ENCODE data around the gene SLC12A8. TPM values are rescaled to one million over a fixed set of nuclear protein-coding genes. Genes with fewer than 3 reads are reported as not detected.
A peak's percentile ranks its signal among the peaks of the same experiment; 100 is the strongest.

The SLC12A8 gene
- total and polyA plus RNA-seq, 9 of the 15 experiments (the other 6 are each of a cell fraction or from before 2014, with no cell fraction given): 0.04 to 0.33 (median 0.09) TPM; not detected in 4

DNA sequence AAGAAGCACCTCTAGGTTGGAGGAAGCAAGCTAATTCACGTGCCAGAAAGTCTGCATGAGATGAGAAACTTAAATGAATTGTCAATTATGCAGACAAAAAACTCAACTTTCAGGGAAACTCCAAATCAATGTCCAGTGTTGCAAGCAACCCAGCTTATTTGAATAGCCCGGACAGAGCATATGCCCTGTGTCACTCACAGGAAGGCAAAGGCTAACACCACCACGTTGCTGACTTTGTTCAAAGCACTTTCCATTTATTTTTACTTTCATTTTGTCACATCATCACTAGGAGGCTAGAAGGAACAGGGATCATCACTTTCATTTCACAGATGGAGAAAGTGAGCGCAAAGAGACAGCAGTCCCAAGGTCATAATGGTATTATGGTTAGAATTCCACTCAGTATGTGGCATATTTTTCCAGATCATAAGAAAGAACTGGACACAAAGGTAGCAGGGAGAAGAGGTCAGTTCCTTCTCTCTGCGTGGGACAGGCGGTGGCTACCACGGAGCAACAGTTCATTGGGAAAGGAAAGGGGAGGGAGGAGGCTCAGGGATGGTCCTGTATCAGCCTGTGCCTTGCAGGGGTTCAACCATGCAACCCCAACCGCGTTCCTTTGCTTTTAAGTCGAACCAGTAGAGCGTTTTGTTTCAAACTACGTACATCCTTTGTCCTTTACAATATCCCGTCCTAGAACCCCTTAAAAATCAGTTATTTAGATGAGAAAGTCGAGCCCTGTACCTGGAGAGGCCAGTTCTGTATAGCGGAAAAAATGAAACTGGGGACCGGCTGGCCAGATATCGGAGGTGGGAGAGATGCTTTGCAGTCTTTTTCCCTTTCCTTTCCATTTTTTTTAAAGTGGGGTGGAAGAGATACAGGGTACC lies 157.9 kb downstream of the SLC12A8 start:
- no TSS peak for BruUV-seq (replicated peaks)
- H2AFZ ChIP-seq (ENCODE audit: low read depth, low read length): no peak overlapping the region
- CTCF ChIA-PET (ENCODE audit: low intra/inter-chr PET ratio): no interaction called here

DNA sequence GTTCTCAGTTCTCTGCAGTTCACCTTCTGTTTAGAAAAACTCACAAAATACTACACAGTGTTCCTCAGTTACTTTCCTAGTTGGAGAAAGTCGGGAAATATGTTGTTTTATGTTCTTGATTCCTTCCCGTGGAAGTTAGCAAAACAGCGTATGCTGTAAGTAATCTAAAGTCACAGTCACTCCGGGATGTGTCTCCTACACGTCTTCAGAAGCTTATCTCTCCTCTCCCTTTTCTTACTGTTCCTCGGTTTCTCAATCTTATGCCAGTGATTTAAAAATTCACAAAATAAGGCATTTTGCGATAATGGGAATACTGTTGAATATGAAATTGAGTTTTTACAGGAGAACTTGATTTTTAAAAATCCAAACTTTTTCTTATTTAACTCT lies 158.5 kb downstream of the SLC12A8 start:
- Histone ChIP-seq H3K4me2 (ENCODE audit: insufficient read depth, low read length) (no peak overlapping the region), H3K79me2 (ENCODE audit: control insufficient read depth, insufficient read depth, low read length) (no peaks in the 10 kb centered on the region), H3K36me3 (ENCODE audit: control insufficient read depth, insufficient read depth, low read length) (no peaks in the 10 kb centered on the region), H3K4me1 (replicated peaks in 1 of 2; ENCODE audit: control insufficient read depth in 2 of 2, insufficient read depth in 2 of 2, low read length in 2 of 2) (peaks cover 0 to 11% of the 10 kb centered on the region in 2 experiments; a peak in 2 of 5 replicates), H3K27me3 (ENCODE audit: control insufficient read depth in 2 of 2, insufficient read depth in 2 of 2, low read length in 2 of 2) (peaks cover 25 to 55% of the 10 kb centered on the region in 2 experiments), H3K4me3 (no peak overlapping the region), H3K9ac (ENCODE audit: insufficient read depth in 1 of 2, low read depth in 2 of 2, low read length in 2 of 2) (no peak overlapping the region), H2AFZ (ENCODE audit: low read depth, low read length) (no peak overlapping the region), H3K9me3 (replicated peaks; ENCODE audit: control insufficient read depth, insufficient read depth, low read depth, low read length) (no peaks in the 10 kb centered on the region), H3K9me1 (ENCODE audit: control insufficient read depth, insufficient read depth, low read length) (no peaks in the 10 kb centered on the region), H3K27ac (ENCODE audit: extremely low read depth, low read depth, low read length) (no peak overlapping the region), H4K20me1 (replicated peaks; ENCODE audit: control insufficient read depth, insufficient read depth, low read length) (no peaks in the 10 kb centered on the region)
- in situ Hi-C loops (cut with MboI): no loop called here
- no peak for DNase-seq (ENCODE audit: extremely low read depth in 1 of 4, low spot score in 3 of 4)
- CTCF ChIA-PET (ENCODE audit: low intra/inter-chr PET ratio): no interaction called here
- intact Hi-C loops (cut with micrococcal nuclease): no loop called here
- WGBS (ENCODE audit: insufficient coverage, low coverage, missing lambda C conversion rate): 0% methylated on average over 7 of the region's 7 CpGs
- TF ChIP-seq TCF3 (CRISPR knock-in tag; IDR thresholded peaks at IDR 0.05) (0 out of 2 replicates have a peak, but pooled peaks have one; percentile 8), RFX1 (IDR thresholded peaks at IDR 0.05) (no peak), ZNF444 (CRISPR knock-in tag; IDR thresholded peaks at IDR 0.05) (no peak), SIN3A (IDR thresholded peaks at IDR 0.05; ENCODE audit: borderline replicate concordance in 2 of 2, control insufficient read depth in 1 of 2, low read depth in 2 of 2, low read length in 2 of 2) (no peak), CBFA2T3 (IDR thresholded peaks at IDR 0.05) (peak; percentile 41)
- TF ChIP-seq, protein P1, sequence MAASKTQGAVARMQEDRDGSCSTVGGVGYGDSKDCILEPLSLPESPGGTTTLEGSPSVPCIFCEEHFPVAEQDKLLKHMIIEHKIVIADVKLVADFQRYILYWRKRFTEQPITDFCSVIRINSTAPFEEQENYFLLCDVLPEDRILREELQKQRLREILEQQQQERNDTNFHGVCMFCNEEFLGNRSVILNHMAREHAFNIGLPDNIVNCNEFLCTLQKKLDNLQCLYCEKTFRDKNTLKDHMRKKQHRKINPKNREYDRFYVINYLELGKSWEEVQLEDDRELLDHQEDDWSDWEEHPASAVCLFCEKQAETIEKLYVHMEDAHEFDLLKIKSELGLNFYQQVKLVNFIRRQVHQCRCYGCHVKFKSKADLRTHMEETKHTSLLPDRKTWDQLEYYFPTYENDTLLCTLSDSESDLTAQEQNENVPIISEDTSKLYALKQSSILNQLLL (CRISPR knock-in tag; IDR thresholded peaks at IDR 0.05; ENCODE audit: borderline replicate concordance): no peak
- BruUV-seq (replicated peaks): no TSS peak
- no peak for FAIRE-seq
- POLR2A ChIA-PET: interaction anchor here (0.6 kb wide), 1 partner anchor 27 kb away, joined by 3 read pairs; no protein-coding TSS in a partner anchor
- ATAC-seq: no peak

More for the DNA sequence above, 157.9 kb downstream of the SLC12A8 start:
- Histone ChIP-seq H3K4me2 (ENCODE audit: insufficient read depth, low read length) (no peak overlapping the region), H4K20me1 (replicated peaks; ENCODE audit: control insufficient read depth, insufficient read depth, low read length) (no peaks in the 10 kb centered on the region), H3K79me2 (ENCODE audit: control insufficient read depth, insufficient read depth, low read length) (no peaks in the 10 kb centered on the region), H3K27me3 (ENCODE audit: control insufficient read depth in 2 of 2, insufficient read depth in 2 of 2, low read length in 2 of 2) (peaks cover 25 to 53% of the 10 kb centered on the region in 2 experiments), H3K9ac (ENCODE audit: insufficient read depth in 1 of 2, low read depth in 2 of 2, low read length in 2 of 2) (no peak overlapping the region), H3K27ac (ENCODE audit: extremely low read depth, low read depth, low read length) (no peak overlapping the region), H3K36me3 (ENCODE audit: control insufficient read depth, insufficient read depth, low read length) (no peaks in the 10 kb centered on the region), H3K9me1 (ENCODE audit: control insufficient read depth, insufficient read depth, low read length) (no peaks in the 10 kb centered on the region), H3K9me3 (replicated peaks; ENCODE audit: control insufficient read depth, insufficient read depth, low read depth, low read length) (no peaks in the 10 kb centered on the region), H3K4me3 (no peak overlapping the region), H3K4me1 (replicated peaks in 1 of 2; ENCODE audit: control insufficient read depth in 2 of 2, insufficient read depth in 2 of 2, low read length in 2 of 2) (peaks cover 0 to 11% of the 10 kb centered on the region in 2 experiments; a peak in 2 of 5 replicates)
- ATAC-seq: no peak
- intact Hi-C loops (cut with micrococcal nuclease): no loop called here
- TF ChIP-seq, protein P2, sequence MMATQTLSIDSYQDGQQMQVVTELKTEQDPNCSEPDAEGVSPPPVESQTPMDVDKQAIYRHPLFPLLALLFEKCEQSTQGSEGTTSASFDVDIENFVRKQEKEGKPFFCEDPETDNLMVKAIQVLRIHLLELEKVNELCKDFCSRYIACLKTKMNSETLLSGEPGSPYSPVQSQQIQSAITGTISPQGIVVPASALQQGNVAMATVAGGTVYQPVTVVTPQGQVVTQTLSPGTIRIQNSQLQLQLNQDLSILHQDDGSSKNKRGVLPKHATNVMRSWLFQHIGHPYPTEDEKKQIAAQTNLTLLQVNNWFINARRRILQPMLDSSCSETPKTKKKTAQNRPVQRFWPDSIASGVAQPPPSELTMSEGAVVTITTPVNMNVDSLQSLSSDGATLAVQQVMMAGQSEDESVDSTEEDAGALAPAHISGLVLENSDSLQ (IDR thresholded peaks at IDR 0.05): peak; percentile 24; the same call in 1 of the 2 replicates
- no peak for TF ChIP-seq ZNF507 (tag; conservative IDR thresholded peaks at IDR 0.05)
- DNase-seq (ENCODE audit: extremely low read depth in 1 of 4, low spot score in 3 of 4): no peak
- WGBS (ENCODE audit: insufficient coverage, low coverage, missing lambda C conversion rate): 6% methylated on average over 17 of the region's 17 CpGs
- in situ Hi-C loops (cut with MboI): no loop called here
- POLR2A ChIA-PET: interaction anchor here (0.6 kb wide), 1 partner anchor 27 kb away, joined by 3 read pairs; no protein-coding TSS in a partner anchor
- no peak for FAIRE-seq
